IPS-15b (cell line): ENCODE data around the gene NPTX1.

Experiments
- H3K27me3 ChIP-seq: one replicate; pipeline ENCODE4 v1.6.1; 2013; ENCODE audit warnings: low read length; ENCODE audit not compliant: control insufficient read depth, insufficient read depth
- H3K36me3 ChIP-seq: one replicate; pipeline ENCODE4 v1.6.1; 2013; ENCODE audit warnings: low read length; ENCODE audit not compliant: control insufficient read depth, insufficient read depth
- H3K4me1 ChIP-seq: one replicate; pipeline ENCODE4 v1.6.1; 2013; ENCODE audit warnings: mild to moderate bottlenecking, low read length; ENCODE audit not compliant: control insufficient read depth, insufficient read depth
- H3K4me3 ChIP-seq: one replicate; pipeline ENCODE4 v1.5.1; 2013; ENCODE audit warnings: low read depth, low read length
- H3K9ac ChIP-seq: one replicate; pipeline ENCODE4 v1.6.1; 2013; ENCODE audit warnings: low read depth, mild to moderate bottlenecking, low read length
- H3K9me3 ChIP-seq: one replicate; pipeline ENCODE4 v1.6.1; 2013; ENCODE audit warnings: mild to moderate bottlenecking, low read length; ENCODE audit not compliant: control insufficient read depth, insufficient read depth

Gene NPTX1

GRCh38 chr17:80501741-80502577 is 25.6 kb upstream of the NPTX1 start:
- no peak overlapping the region for H3K9ac ChIP-seq
- H3K36me3 ChIP-seq: no peaks in the 10 kb centered on the region
- H3K27me3 ChIP-seq: peaks cover 2% of the 10 kb centered on the region

GRCh38 chr17:80499961-80500665 is 23.7 kb upstream of the NPTX1 start:
- Histone ChIP-seq H3K36me3 (no peaks in the 10 kb centered on the region), H3K4me1 (no peaks in the 10 kb centered on the region), H3K9me3 (no peaks in the 10 kb centered on the region), H3K4me3 (no peak overlapping the region), H3K9ac (no peak overlapping the region), H3K27me3 (peaks cover under 1% of the 10 kb centered on the region)

More at GRCh38 chr17:80501741-80502577, 25.6 kb upstream of the NPTX1 start:
- Histone ChIP-seq H3K4me3 (no peak overlapping the region), H3K9me3 (no peaks in the 10 kb centered on the region), H3K4me1 (no peaks in the 10 kb centered on the region)

DNA sequence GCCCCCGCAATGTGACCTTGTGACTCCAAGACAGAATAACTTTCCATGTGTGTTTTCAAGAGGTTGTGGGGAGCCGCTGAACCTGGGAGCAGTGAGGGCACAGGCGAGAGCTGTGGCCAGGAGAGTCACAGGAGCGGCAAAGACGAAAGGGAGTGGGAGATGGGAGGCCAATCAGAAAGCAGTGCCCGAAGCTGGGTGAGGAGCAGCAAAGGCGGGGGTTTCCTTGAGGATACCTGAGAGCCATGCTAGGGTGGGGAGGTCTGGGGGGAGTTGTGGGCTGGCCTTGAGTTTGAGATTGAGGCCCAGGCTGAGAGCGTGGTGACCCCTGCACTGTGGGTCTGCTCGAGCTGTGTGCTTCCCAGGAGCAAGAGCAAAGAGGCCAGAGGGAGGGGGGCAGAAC is 23.2 kb upstream of the NPTX1 start:
- no peaks in the 10 kb centered on the region for H3K4me1 ChIP-seq
- H3K9ac ChIP-seq: no peak overlapping the region
- H3K9me3 ChIP-seq: no peaks in the 10 kb centered on the region
- no peaks in the 10 kb centered on the region for H3K27me3 ChIP-seq
- H3K36me3 ChIP-seq: no peaks in the 10 kb centered on the region
- no peak overlapping the region for H3K4me3 ChIP-seq

DNA sequence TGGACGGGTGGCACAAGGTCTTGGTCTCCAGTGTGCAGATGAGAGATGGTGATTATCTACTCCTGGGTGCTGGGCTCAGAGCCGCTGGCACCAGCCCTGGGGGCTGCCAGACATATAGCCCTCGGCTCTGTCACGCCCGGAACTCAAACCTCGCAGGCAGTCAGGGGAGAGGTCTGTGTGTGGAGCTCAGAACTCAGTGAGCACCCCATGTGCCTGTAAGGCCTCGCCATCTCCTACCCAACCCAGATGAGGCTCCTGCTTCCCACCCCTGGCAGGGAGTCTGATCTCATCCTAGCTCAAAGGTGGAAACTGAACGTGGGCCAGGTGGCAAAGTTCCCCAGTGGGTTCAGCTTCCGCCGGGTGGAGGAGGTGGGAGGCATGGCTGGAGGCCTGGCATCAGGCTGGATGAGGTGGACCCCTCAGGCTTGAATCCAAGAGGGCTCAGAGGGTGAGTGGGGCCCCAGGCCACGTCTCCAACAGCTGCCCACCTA is 22.6 kb upstream of the NPTX1 start:
- no peaks in the 10 kb centered on the region for H3K4me1 ChIP-seq
- H3K9me3 ChIP-seq: no peaks in the 10 kb centered on the region
- H3K27me3 ChIP-seq: no peaks in the 10 kb centered on the region
- H3K4me3 ChIP-seq: no peak overlapping the region
- no peak overlapping the region for H3K9ac ChIP-seq
- no peaks in the 10 kb centered on the region for H3K36me3 ChIP-seq

- no peaks in the 10 kb centered on the region for H3K9me3 ChIP-seq
- no peaks in the 10 kb centered on the region for H3K36me3 ChIP-seq
- no peak overlapping the region for H3K9ac ChIP-seq
- no peak overlapping the region for H3K4me3 ChIP-seq
- H3K4me1 ChIP-seq: no peaks in the 10 kb centered on the region
- no peaks in the 10 kb centered on the region for H3K27me3 ChIP-seq
Measured at GRCh38 chr17:80498242-80498919, 22.0 kb upstream of the NPTX1 start.

DNA sequence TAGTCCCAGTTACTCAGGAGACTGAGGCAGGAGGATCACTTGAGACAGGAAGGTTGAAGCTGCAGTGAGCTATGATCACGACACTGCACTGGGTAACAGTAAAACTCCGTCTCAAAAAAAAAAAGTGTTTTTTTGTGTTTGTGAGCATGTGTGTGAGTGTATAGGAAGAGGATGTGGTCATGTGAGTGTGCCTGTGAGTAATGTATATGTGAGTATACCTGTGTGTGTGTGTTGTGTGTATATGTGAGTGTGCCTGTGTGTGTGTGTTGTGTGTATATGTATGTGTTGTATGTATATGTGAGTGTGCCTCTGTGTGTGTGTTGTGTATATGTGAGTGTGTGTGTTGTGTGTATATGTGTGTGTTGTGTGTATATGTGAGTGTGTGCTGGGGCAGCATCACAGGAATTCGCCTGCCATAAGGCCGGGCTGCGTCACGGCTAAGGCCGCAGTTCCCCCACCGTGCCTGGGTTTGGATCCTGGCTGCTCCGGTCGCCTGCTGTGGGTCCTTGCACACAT is 21.4 kb upstream of the NPTX1 start:
- Histone ChIP-seq H3K9ac (no peak overlapping the region), H3K4me1 (no peaks in the 10 kb centered on the region), H3K4me3 (no peak overlapping the region), H3K27me3 (no peaks in the 10 kb centered on the region), H3K9me3 (no peaks in the 10 kb centered on the region), H3K36me3 (no peaks in the 10 kb centered on the region)

DNA sequence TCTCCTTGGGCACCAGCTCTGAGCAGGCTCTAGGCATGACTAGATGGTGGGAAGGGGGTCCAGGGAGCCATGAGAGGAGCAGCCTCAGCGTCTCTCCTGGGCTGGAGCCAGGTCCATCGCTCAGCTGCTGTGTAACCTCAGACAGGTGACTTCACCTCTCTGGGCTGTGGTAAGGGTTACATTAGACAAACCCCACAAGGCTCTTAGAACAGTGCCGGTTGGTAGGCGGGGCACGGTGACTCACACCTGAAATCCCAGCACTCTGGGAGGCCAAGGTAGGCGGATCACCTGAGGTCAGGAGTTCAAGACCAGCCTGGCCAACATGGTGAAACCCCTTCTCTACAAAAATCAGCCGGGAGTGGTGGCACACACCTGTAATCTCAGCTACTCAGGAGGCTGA is 18.1 kb upstream of the NPTX1 start:
- no peaks in the 10 kb centered on the region for H3K9me3 ChIP-seq
- H3K4me1 ChIP-seq: no peaks in the 10 kb centered on the region
- H3K36me3 ChIP-seq: no peaks in the 10 kb centered on the region
- peaks cover 5% of the 10 kb centered on the region for H3K27me3 ChIP-seq
- no peak overlapping the region for H3K9ac ChIP-seq
- no peak overlapping the region for H3K4me3 ChIP-seq

DNA sequence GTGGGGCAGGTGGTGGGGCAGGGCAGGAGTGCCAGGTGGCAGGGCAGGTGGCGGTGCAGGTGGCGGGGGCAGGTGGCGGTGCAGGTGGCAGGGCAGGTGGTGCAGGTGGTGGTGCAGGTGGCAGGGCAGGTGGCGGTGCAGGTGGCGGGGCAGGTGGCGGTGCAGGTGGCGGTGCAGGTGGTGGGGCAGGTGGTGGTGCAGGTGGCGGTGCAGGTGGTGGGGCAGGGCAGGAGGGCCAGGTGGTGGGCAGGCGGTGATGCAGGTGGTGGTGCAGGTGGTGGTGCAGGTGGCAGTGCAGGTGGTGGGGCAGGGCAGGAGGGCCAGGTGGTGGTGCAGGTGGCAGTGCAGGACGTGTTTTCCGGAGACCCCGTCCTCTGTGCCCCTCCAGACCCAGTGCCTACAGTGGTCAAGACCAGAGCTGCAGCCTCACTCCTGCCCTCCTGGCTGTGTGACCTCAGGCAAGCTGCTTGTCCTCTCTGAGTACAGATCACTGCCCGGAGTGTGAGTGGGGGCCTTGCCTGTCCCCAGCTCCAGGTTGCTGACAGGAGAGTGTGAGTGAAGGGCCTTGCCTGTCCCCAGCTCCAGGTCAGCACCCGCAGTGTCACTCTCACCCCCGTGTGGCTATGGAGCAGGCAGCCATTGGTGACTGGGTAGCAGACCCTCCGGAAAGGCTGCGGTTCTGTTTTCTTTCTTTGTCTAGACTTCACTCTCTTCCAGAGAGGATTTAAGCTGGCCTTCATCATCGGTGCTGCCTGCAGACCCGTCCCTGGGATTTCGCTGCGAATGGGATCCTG is 16.1 kb upstream of the NPTX1 start:
- no peaks in the 10 kb centered on the region for H3K4me1 ChIP-seq
- H3K27me3 ChIP-seq: peaks cover 7% of the 10 kb centered on the region
- H3K4me3 ChIP-seq: no peak overlapping the region
- H3K9ac ChIP-seq: no peak overlapping the region
- H3K9me3 ChIP-seq: no peaks in the 10 kb centered on the region
- no peaks in the 10 kb centered on the region for H3K36me3 ChIP-seq

DNA sequence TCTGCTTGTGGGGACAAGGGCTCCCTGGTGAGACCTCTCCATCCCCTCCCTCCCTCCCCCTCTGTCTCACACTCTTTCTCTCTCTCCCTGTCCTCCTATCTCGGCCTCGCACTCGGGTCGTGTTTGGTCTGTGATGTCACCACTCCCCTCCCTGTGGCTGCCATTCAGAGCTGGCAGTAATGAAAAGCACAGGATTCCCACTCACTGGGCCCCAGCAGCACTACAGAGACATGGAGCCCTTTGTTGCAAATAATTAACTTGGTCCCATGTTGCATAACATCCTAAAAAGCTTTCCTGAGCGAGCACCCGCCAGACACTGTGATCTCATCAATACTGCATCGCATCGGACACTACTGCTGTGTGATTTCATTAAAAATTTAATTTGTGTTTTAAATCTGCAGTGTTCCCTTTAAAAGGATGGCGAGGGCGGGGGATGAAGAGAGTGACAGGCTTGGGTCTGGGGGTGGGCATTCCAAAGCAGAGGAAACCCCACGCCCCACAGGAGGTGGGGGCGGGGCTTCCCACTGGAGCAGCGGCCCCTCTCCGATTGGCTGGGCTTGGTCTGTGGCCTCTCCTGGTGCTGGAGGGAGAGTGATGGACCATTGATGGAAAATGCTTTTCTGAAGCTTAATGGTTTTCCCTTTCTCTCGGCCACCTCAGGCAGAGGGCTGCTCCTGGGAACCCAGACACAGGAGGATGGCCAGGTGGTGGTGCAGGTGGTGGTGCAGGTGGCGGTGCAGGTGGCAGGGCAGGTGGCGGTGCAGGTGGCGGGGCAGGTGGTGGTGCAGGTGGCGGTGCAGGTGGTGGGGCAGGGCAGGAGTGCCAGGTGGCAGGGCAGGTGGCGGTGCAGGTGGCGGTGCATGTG is 15.3 kb upstream of the NPTX1 start:
- Histone ChIP-seq H3K27me3 (peaks cover 12% of the 10 kb centered on the region), H3K4me1 (no peaks in the 10 kb centered on the region), H3K9me3 (no peaks in the 10 kb centered on the region), H3K9ac (no peak overlapping the region), H3K36me3 (no peaks in the 10 kb centered on the region), H3K4me3 (no peak overlapping the region)

GRCh38 chr17:80487511-80487910 is 11.1 kb upstream of the NPTX1 start:
- H3K27me3 ChIP-seq: peaks cover 20% of the 10 kb centered on the region
- H3K9ac ChIP-seq: no peak overlapping the region

More at GRCh38 chr17:80487511-80487910, 11.1 kb upstream of the NPTX1 start:
- Histone ChIP-seq H3K9me3 (no peaks in the 10 kb centered on the region), H3K4me3 (no peak overlapping the region), H3K4me1 (no peaks in the 10 kb centered on the region), H3K36me3 (no peaks in the 10 kb centered on the region)
